CD4-positive, alpha-beta T cell treated with Interleukin-17A for 1 hour (primary cell): Measurements from ENCODE around the gene RNF113A.
"Not testable (repeated sequence)": the region's sequence is repeated elsewhere in the genome, so short reads cannot be mapped to it uniquely, and the experiment has no call there.

Experiments
- DNase-seq: peaks from one replicate; pipeline ENCODE4 v3.0.0-alpha.2; 2020

Gene RNF113A

DNA sequence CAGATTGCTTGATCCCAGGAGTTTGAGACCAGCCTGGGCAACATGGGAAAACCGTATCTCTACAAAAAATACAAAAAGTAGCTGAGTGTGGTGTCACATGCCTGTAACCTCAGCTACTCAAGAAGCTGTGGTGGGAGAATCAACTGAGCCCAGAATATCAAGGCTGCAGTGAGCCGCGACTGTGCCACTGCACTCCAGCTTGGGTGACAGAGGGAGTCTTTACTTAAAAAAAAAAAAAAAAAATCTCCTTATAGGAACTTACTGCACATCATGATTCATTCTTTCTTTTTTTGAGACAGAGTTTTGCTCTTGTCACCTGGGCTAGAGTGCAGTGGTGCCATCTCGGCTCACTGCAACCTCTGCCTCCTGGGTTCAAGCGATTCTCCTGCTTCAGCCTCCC, 43.1 kb downstream of the RNF113A start:
- DNase-seq = no peak

DNA sequence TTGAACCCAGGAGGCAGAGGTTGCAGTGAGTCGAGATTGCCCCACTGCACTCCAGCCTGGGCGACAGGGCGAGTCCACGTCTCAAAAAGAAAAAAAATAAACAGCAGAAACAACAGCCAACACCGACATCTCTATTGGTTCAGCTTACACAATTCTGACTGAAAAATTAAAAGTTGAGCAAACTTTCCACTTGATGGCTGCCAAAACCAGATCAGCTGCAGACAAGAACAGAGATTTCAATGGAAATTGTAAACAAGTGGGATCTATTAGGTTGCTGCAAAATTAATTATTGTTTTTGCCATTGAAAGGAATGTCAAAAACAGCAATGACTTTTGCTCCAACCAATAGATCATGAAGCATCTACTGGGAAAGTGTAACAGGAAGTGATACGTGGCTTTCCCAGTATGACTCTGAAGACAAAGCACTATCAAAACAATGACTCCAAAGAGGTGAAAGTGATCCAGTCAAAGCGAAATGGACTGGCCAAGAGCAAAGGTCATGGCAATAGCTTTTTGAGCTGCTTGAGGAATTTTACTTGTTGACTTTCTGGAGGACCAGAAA, 45.1 kb downstream of the RNF113A start:
- DNase-seq = no peak

DNA sequence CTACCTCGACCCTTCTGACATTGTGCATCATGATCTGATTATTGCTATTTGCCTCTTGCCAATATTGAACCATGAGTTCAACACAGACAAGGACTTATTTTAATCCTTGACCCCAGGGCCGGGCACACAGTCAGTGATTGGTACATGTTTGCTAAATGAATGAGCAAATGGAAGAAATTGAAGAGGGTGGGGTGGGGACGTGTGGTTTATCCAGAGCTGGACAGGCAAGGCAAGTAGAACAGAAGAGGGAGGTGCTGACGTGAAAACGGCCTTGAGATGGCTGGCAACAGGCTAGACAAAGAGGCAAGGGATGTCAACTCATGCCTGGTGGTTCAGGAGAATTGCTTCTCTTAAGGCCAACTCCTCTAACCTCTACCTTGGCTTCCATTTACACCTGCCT, 47.3 kb downstream of the RNF113A start:
- DNase-seq = not testable (repeated sequence)

DNA sequence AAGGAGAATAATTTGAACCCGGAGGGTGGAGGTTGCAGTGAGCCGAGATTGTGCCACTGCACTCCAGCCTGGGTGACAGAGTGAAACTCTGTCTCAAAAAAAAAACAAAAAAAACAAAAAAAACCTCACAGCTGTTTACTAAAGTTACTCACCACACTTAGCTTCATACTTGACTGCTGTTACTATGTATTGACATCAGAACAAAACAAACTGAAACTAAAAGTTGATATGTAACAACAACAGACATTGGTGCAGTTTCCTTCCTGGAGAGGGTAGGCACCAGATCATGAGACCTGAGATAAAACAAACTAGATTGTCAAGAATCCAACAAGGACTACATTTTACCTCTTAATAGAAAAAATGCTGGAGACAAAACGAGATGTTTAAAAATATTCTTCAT, 49.8 kb downstream of the RNF113A start:
- peak; percentile 80 for DNase-seq
